Fibroblast of lung (primary cell): Measurements from ENCODE around the gene SORL1. TPM values are rescaled to one million over a fixed set of nuclear protein-coding genes. Genes with fewer than 3 reads are reported as not detected.

Experiments
- DNase-seq, 2 donors: peaks; one replicate each; pipeline versions ENCODE4 v3.0.0 to v3.0.0-alpha.2; 2010; ENCODE audit warnings: low read depth in 2 of 2
- H2AFZ ChIP-seq: 2 replicates; pipeline ENCODE4 v1.5.1; 2012; ENCODE audit warnings: low read length, control low read depth, inconsistent platforms
- H3K27ac ChIP-seq: 2 replicates; pipeline ENCODE4 v1.5.1; 2011; ENCODE audit warnings: low read length, control low read depth; ENCODE audit not compliant: insufficient read depth
- H3K27me3 ChIP-seq: 2 replicates; pipeline ENCODE4 v1.5.1; 2011; ENCODE audit warnings: mild to moderate bottlenecking, low read length; ENCODE audit not compliant: control insufficient read depth, insufficient read depth
- H3K36me3 ChIP-seq: 2 replicates; pipeline ENCODE4 v1.5.1; 2011; ENCODE audit warnings: low read length; ENCODE audit not compliant: control insufficient read depth, insufficient read depth
- H3K4me1 ChIP-seq: 2 replicates; pipeline ENCODE4 v1.5.1; 2011; ENCODE audit warnings: low read length; ENCODE audit not compliant: control insufficient read depth, insufficient read depth; ENCODE audit errors: extremely low read depth
- H3K4me2 ChIP-seq: 2 replicates; pipeline ENCODE4 v1.5.1; 2011; ENCODE audit warnings: low read length, control low read depth; ENCODE audit not compliant: insufficient read depth; ENCODE audit errors: extremely low read depth
- H3K4me3 ChIP-seq, 4 experiments: fragments of 200-600 bp in 1 of 4; sonication (generic) in 1 of 4; replicated peaks in 1 of 4; 2 replicates each; pipeline ENCODE4 v1.5.1; 2011 to 2016; ENCODE audit warnings: low read length in 4 of 4, low read depth in 3 of 4, mild to moderate bottlenecking in 3 of 4, control low read depth in 2 of 4, inconsistent platforms in 1 of 4, mixed read lengths in 1 of 4; ENCODE audit not compliant: insufficient read depth in 1 of 4; ENCODE audit errors: control extremely low read depth in 1 of 4
- H3K79me2 ChIP-seq: 2 replicates; pipeline ENCODE4 v1.5.1; 2012; ENCODE audit warnings: mild to moderate bottlenecking, low read length, inconsistent platforms; ENCODE audit not compliant: control insufficient read depth, insufficient read depth
- H3K9ac ChIP-seq: 2 replicates; pipeline ENCODE4 v1.5.1; 2011; ENCODE audit warnings: mild to moderate bottlenecking, low read length, control low read depth; ENCODE audit not compliant: insufficient read depth
- H3K9me3 ChIP-seq: 2 replicates; pipeline ENCODE4 v1.5.1; 2012; ENCODE audit warnings: low read depth, low read length; ENCODE audit not compliant: control insufficient read depth, insufficient read depth
- H4K20me1 ChIP-seq: 2 replicates; pipeline ENCODE4 v1.5.1; 2011; ENCODE audit warnings: low read length; ENCODE audit not compliant: control insufficient read depth, insufficient read depth; ENCODE audit errors: extremely low read depth
- EZH2 ChIP-seq: IDR thresholded peaks from 2 replicates; pipeline ENCODE4 v1.5.1; 2012; ENCODE audit warnings: low read length, control low read depth, mild to moderate bottlenecking; ENCODE audit errors: missing control alignments
- polyA plus RNA-seq, 2 donors: library from polyadenylated mRNA; depleted of rRNA in 1 of 2; stranded (reverse) in 1 of 2; unstranded in 1 of 2; fragments of >200 nt; gene quantifications; 2 replicates each; pipeline ENCODE4 v1.2.1, GENCODE V29; 2011 to 2012; ENCODE audit warnings: missing spikeins in 1 of 2
- total RNA-seq: library from RNA; depleted of rRNA; stranded (reverse); fragments of >200 nt; gene quantifications from 2 replicates; pipeline ENCODE4 v1.2.1, GENCODE V29; 2014
- TF ChIP-seq, protein P1 (sequence below), 2 donors: IDR thresholded peaks in 1 of 2; conservative IDR thresholded peaks in 1 of 2; 1 replicate in 1 of 2; 2 replicates in 1 of 2; pipeline ENCODE4 v1.5.1; 2011 to 2012; ENCODE audit warnings: low read length in 2 of 2, control low read depth in 1 of 2, inconsistent platforms in 1 of 2, low read depth in 1 of 2, mild to moderate bottlenecking in 1 of 2

SORL1 gene
- total and polyA plus RNA-seq, 2 donors (not counting 1 experiment from before 2014, with no cell fraction given): 0.58 to 10.9 TPM

DNA sequence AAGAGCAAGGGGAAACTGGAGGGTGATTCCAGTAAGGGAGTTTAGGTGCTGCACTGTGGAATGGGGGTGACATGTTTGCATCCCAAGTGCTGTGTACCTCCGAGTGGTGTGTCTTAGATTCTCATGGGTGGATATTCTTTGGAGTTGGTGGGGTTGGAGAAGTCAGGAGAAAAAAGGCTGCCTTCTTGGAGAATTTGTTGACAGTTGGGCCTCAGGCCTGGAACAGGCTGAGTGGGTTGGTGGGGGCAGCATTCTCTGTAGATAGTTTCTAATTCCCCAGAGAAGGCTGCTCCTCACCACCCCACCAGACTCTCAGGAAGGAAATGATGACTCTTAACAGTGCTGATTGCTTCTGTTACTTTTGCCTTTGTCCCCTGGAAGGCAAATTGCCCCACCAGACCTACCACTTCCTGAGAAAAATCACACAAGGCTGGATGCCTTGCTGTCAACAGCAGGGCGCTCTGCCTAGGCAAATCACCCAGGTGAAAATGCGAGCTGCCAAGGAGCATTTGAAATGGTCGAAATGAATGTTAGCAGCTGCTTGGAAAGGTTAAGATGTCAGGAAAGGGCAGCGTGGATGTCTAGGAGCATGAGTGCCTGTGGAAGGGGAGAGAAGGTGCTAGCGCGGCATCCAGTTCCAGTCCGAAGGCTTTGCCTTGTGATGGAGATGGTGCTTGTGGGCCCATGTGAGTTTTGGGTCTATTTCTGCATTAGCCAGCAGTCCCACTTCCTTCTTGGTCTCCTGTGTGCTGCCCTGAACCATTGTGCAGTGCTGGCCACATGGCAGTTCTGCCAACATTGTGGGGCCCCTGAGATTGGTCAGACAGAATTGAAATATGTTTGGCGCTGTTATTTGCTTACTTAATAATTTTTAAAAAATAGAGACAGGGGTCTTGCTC is 30.4 kb downstream of the SORL1 start:
- Histone ChIP-seq H3K9ac (no peak overlapping the region), H4K20me1 (no peaks in the 10 kb centered on the region), H3K27ac (no peak overlapping the region), H3K27me3 (peaks cover 3% of the 10 kb centered on the region), H3K4me1 (no peaks in the 10 kb centered on the region), H3K9me3 (no peaks in the 10 kb centered on the region), H2AFZ (no peak overlapping the region), H3K4me2 (no peak overlapping the region), H3K4me3 (no peak overlapping the region), H3K36me3 (no peaks in the 10 kb centered on the region), H3K79me2 (no peaks in the 10 kb centered on the region)
- TF ChIP-seq, protein P1, sequence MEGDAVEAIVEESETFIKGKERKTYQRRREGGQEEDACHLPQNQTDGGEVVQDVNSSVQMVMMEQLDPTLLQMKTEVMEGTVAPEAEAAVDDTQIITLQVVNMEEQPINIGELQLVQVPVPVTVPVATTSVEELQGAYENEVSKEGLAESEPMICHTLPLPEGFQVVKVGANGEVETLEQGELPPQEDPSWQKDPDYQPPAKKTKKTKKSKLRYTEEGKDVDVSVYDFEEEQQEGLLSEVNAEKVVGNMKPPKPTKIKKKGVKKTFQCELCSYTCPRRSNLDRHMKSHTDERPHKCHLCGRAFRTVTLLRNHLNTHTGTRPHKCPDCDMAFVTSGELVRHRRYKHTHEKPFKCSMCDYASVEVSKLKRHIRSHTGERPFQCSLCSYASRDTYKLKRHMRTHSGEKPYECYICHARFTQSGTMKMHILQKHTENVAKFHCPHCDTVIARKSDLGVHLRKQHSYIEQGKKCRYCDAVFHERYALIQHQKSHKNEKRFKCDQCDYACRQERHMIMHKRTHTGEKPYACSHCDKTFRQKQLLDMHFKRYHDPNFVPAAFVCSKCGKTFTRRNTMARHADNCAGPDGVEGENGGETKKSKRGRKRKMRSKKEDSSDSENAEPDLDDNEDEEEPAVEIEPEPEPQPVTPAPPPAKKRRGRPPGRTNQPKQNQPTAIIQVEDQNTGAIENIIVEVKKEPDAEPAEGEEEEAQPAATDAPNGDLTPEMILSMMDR (conservative IDR thresholded peaks at IDR 0.05 in 1 of 2, IDR thresholded peaks at IDR 0.05 in 1 of 2; ENCODE audit: low read depth in 1 of 2, low read length in 2 of 2): no peak
- no peak for TF ChIP-seq EZH2
- no peak for DNase-seq

DNA sequence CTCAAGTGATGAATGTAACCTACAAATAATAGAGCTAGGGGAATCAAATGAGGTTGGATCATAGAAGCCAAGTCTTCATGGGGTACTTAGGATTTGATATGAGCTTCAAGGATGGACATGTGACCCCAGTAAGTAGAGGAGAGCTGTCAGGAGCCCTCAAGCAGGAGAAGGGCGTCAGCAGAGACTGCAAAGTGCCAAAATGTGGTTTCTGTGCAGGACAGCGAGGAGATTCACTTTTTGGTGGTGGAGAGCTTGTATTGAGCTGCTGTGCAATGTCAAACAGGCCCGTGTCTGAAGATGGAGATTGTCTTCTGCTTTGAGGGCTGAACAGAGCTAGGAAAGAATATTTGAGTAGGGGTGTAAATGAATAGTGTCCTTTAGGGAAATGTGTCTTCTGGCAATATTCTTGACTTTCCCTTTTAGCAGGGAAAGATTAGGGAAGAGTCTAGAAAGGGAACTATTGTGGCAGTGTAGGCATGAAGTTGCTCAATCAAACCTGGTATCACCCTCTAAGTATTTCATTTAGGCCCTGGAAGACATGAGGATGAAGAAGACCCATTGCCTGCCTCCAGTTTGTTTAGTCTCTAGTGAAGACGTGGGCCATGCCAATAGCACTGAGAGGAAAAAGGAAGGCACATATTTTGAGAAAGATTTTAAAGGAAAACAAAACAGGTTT is 31.8 kb downstream of the SORL1 start:
- Histone ChIP-seq H3K4me3 (no peak overlapping the region), H3K36me3 (no peaks in the 10 kb centered on the region), H3K9ac (no peak overlapping the region), H3K79me2 (no peaks in the 10 kb centered on the region), H3K9me3 (no peaks in the 10 kb centered on the region), H3K4me1 (no peaks in the 10 kb centered on the region), H3K4me2 (no peak overlapping the region), H4K20me1 (no peaks in the 10 kb centered on the region), H2AFZ (no peak overlapping the region), H3K27ac (no peak overlapping the region), H3K27me3 (peaks cover 3% of the 10 kb centered on the region)
- DNase-seq: no peak
- TF ChIP-seq, protein P1 (conservative IDR thresholded peaks at IDR 0.05 in 1 of 2, IDR thresholded peaks at IDR 0.05 in 1 of 2; ENCODE audit: low read depth in 1 of 2, low read length in 2 of 2): no peak
- TF ChIP-seq EZH2: no peak

DNA sequence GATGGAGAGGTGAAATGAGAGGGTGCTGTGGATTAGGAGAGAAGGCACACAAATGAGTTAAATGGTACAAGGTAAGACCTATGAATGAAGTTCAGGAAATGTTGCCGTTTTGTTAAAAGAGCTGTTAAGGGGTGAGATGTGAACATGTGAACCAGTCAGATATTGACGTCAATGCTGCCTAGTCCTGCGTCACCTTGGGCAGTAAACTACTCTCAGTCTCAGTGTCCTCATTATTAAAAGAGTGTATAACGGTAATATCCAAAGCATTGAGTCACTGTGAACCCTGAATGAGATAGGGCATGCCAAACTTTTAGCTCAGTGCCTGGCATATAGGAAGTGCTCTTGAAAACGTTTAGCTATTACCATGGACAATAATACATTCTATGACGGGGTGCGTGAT is 33.1 kb downstream of the SORL1 start:
- Histone ChIP-seq H3K9me3 (no peaks in the 10 kb centered on the region), H3K27me3 (peaks cover 3% of the 10 kb centered on the region), H3K4me3 (no peak overlapping the region), H3K27ac (no peak overlapping the region), H3K36me3 (no peaks in the 10 kb centered on the region), H3K4me2 (no peak overlapping the region), H3K4me1 (no peaks in the 10 kb centered on the region), H4K20me1 (no peaks in the 10 kb centered on the region), H3K9ac (no peak overlapping the region), H3K79me2 (no peaks in the 10 kb centered on the region), H2AFZ (no peak overlapping the region)
- TF ChIP-seq, protein P1 (conservative IDR thresholded peaks at IDR 0.05 in 1 of 2, IDR thresholded peaks at IDR 0.05 in 1 of 2; ENCODE audit: low read depth in 1 of 2, low read length in 2 of 2): no peak
- no peak for TF ChIP-seq EZH2
- DNase-seq: no peak
